Amniotic stem cell (primary cell): Measurements from ENCODE around the gene FGF18.

Source experiments
- DNase-seq: peaks from one replicate; lab custom pipeline; 2025; lab: John Stamatoyannopoulos, UW

FGF18 gene

DNA sequence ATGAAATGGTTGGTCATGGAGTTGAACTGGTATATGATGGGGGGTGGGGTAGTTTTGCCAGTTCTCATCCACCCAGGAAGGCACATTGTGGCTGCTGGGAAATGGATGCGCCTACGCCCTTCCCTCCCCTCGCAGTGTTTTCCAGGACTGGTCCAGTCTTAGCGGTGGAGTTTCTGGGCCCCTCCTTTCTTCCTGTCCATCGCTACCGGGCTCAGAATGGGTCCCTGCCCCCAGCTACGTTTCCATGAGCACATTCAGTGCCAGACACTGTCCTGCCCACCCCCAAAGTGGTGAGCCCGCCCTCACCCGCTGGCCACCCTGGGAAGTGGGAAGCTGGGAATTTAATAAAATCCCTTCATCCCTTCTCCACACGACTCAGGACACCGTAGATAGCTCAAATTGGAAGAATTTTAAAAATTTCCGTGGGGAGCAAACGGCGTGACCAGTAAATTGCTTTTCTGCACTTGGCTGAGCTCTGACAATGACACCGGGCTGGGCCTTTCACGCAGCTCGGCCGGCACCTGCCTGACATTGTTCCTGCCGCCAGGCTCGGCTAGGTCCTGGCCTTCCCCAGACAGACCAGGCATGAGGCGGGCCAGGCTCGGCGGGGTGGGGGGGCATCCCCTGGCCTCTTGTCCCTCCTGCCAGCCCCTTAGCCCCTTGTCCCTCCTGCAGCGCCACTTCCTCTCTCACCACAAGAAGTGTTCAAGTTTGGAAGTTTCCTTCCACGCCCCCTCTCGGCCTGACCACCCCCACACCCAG is 3.6 kb downstream of the FGF18 start:
- DNase-seq: no peak

GRCh38 chr5:171424726-171425125 is 5.3 kb downstream of the FGF18 start:
- DNase-seq: no peak

DNA sequence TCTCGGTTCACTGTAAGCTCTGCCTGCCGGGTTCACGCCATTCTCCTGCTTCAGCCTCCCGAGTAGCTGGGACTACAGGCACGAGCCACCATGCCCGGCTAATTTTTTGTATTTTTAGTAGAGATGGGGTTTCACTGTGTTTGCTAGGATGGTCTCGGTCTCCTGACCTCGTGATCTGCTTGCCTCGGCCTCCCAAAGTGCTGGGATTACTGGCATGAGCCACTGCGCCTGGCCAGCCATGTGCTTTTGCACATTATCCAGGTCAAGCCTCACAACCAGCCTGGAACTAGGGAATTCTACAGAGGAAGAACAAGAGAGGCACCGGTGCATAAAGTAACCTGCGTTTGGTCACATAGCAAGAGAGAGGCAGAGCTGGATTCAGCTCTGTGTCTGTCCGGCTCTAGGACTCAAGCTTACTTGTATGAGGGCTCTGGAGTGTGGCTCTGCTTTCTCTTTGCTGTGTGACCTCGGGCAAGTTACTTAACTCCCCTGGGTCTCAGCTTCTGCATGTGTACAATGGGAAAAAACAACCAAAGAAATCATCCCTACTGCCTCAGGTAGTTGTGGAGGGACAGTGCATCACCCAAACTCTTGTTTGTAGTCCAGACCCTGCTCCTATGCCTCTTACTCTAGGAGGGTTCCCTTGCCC is 6.3 kb downstream of the FGF18 start:
- no peak for DNase-seq

DNA sequence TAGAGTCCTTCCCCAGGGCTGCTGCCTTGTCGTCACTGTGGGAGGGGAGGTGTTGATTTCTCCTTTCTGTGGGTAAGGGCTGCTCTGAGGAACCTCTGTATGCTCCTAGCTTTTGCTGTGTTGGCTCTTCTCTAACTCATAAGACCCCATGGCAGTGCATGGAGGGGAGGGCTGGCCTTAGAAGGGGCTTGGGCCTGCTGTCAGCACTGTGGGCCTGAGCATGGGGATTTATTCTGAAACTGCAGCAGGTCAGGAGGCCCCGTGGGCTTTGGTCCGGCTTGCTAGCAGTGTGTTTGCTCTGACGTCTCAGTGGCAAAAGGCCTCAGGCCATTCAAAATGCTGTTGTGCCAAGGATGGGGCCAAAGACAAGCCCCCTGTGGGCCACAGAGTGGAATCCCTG is 6.8 kb downstream of the FGF18 start:
- no peak for DNase-seq

DNA sequence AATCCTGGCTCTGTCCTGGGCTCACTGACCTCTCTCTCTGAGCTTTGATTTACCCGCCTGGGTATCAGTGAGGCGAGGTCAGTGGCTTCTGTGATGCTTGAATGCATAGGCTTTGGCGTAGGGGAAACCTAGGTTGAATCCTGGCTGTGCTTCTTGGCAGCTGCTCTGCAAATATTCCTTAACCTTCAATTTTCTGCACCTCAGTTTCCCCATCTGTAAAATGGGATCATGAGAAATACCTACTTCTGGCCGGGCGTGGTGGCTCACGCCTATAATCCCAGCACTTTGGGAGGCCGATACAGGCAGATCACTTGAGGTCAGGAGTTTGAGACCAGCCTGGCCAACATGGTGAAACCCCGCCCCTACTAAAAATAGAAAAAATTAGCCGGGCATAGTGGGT is 7.2 kb downstream of the FGF18 start:
- no peak for DNase-seq

DNA sequence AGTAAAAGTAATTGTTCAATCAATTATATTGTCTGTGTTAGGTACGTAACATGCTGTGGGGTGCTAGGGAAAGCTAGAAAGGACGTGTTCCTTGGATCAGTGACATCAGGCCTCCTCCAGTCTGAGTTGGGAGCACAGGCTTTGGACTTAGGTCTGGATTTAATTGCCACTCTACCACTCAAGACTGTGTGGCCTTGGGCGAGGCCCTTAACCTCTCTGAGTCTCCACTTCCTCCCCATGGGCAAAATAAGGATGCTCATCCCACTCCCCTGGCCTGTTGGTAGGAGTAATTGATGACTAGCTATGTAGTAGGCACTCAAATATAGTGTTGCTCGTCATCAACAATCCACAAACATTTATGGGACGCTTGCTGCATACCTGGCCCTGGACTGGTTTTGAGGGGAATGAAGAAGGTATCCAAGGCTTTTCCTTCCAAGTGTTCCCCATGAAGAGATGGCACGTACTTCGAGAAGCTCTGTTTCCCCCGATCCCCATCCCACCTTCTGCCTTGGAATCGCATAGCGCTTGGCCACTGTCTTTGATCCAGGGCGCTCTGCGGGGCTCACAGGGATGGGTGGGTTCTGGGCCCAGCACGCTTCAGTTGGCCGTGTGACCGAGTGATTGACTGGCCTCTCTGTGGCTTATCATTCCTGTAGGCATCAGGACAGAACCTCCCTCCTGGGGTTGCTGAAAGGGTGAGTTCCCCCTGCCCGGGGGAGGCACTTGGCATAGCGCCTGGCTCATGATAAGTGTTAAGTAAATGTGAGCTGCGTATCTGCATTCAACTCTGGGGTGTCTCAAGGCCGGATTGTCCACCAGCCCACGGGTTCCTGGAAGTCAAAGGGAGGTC is 8.1 kb downstream of the FGF18 start:
- DNase-seq: no peak

DNA sequence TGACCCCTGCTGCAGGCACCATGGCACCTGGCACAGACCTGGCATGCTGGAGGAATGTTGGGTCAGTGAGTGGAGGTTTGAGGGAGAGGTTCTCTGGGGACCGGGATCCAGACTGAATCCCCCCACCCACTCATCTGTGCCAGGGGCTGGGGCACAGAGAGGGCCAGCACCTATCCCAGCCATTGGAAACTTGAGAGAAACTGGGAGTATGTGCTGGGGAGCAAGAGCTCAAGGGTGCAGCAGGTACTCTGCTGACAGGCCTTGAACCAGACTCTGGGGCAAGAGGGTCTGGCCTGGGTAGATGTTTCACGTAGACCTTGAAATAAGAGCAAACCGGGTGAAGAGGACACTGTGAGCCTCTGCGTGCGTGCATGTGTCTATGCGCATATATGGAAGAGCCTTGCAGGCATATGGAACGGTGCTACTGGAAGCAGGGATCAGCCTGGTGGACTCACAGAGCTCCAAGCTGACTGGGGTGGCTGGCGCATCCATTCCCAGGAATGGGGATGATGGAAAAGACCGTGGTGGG is 8.8 kb downstream of the FGF18 start:
- DNase-seq: no peak

DNA sequence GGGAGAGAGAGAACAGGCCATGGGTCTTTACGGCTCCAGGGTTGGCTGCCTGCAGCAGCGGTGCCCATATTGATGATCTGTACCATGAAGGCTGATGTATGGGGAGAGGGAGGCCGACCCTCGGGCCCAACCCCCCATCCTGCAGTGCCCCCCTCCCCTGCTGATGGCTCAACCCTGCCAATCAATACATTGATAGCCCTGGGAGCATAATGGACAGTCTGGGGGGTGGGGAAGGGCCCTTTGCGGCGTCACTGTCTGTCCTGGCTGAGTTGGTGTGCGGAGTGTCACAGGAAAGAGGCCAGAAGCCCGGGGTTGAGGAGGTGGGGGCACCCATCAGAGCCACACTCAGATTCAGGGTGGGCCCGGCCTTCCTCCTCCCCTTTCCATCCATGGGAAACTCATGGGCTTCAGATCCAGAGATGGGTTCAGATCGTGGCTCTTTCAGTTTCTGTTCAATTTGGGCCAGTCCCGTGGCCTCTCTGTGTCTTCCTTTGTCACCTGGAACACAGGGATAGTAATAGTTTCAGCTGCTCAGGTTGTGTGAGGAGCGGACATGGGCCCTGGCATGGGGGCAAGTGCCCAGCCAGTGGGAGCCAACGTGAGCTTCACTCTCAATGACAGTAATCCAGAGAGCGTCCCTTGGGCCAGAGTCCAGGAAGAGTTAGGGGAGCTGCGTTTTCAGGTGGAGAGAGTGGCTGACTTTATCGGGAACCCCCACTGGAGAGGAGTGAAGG is 9.5 kb downstream of the FGF18 start:
- DNase-seq: no peak

GRCh38 chr5:171429543-171429910 is 10.1 kb downstream of the FGF18 start:
- DNase-seq: no peak

DNA sequence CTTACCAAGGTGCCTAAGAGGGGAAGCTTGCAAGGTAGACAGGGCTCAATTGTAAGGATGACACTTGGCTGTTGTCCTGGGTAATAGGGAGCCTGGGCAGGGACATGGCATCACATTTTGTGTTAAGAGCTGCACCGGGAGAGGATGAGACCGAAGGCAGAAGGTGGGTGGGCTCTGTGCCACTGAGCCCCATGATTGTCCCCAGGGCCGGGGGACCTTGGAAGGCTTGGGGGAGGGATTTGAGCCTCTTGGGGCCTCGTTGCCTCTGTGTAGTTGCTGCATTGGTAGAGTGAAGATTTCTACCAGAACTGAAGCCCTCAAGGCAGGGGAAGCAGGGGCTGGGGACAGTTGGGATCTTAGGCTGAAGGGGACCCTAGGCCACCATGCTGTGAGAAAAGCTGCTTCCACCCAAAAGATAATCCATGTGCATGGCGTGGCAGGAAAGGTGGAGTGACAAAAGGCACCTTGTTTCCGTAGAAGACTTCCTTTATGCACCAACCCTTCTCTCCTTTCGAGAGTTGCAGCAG is 11.9 kb downstream of the FGF18 start:
- DNase-seq: no peak

GRCh38 chr5:171432076-171432475 is 12.6 kb downstream of the FGF18 start:
- DNase-seq: no peak

GRCh38 chr5:171432583-171433351 is 13.3 kb downstream of the FGF18 start:
- DNase-seq: no peak

- DNase-seq: no peak
These were observed 13.9 kb downstream of the FGF18 start for GRCh38 chr5:171433352-171433698.

DNA sequence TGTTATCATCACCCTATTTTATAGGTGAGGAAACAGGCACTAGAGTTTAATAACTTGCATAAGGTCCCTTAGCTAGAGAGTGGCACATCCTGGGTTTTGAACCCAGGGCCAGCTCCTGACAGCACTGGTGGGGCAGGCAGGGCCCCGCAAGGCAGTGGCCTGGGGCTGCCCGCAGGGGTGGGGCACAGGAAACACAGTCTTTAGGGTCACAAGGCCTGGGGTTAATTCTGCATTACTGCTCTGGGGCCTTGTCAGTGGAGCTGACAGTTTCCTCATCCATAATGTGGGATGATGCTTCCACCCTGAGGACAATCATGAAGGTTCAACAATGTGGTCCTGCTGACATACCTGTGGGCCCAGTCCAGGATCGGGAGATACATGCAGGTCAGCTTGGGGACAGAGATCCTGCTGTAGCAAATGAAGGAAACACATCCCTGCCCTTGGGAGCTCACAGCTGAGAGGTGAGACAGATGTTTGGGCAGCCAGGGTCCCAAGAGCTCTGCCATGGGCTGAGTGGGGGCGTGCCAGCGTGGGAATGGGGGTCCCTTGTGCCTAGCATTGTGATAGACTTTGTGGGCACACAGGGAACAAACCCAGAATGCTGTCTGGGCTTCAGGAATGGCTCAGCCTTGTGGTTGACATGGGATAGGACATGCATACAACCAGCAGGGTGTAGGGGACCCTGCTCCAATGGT is 14.7 kb downstream of the FGF18 start:
- DNase-seq: no peak

DNA sequence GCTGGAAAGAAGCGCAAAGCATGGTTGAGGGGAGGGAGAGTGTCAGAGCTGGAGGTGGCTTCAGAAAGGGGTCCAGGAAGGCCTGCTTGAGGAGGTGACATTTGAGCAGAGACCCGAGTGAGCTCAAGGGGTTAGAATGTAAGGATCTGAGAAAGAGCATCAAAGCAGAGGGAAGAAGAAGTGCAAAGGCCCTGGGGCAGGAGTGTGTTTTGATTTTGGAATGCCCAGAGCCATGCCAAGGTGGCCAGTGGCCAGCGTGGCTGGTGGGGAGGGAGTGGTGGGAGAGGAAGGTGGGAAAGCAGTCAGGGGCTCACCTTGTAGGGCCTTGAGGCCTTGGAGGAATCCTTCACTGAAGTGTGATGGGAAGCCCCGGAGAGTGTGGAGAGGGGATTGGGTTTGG is 15.4 kb downstream of the FGF18 start:
- no peak for DNase-seq

DNA sequence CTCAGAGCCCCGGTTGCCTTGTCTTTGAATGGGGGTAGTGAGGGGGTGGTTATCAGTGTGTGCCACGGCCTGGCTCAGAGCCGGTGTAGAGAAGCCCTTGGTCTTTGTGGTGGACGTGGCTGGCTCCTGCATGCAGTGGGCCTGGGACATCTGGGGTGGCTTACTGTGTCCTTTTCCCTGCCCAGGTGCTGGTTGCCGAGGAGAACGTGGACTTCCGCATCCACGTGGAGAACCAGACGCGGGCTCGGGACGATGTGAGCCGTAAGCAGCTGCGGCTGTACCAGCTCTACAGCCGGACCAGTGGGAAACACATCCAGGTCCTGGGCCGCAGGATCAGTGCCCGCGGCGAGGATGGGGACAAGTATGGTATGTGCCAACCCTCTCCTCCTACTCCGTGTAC is 16.5 kb downstream of the FGF18 start:
- DNase-seq: no peak

DNA sequence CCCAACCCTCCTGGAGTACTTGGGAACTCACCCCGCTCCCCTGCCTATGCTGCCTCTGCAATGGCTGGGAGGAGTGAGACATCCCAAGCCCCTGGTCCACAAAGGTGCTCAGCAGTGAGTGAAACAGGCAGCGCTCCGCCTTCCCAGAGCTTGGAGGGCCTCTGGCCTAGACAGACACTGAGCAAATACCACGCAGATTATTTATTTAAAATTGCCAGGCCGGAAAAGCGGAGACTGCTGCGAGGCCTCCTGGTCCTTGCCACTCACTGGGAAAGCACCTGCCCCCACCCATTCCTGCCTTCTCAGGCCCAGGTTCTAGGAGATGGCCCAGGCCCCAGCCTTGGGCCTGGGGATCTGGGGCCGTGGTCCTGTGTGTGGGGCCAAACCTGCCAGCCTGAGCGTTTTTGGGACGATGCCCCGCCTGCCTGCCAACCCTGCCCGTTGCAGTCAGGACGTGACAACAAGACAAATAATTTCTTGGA is 17.4 kb downstream of the FGF18 start:
- no peak for DNase-seq

GRCh38 chr5:171437286-171437821 is 17.9 kb downstream of the FGF18 start:
- DNase-seq: no peak

DNA sequence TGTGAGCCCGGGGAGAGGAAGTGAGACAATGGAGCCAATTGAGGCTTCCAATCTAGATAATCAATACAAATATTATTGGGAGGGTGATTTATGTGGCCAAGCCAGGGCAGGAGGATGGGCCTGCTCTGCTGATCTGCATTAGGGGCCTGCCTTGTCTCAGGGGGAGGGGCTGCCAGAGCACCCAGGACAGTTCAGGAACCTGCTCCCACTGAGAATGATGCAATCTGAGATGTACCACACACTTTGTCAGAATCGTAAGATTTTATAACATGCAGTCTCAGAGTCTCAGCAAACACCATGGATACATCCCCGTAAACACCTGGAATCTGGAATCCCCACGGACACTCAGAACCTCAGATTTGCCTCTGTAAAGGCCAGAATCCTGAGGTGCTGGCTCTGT is 19.3 kb downstream of the FGF18 start:
- DNase-seq: no peak

- DNase-seq: no peak
These were observed 21.9 kb downstream of the FGF18 start for GRCh38 chr5:171441246-171441791.
